GM12873 (cell line): ENCODE data around the gene IFFO2.

Experiments used
- TF ChIP-seq, protein P1 (sequence below): IDR thresholded peaks from 2 replicates; pipeline ENCODE4 v1.5.1; 2012; ENCODE audit warnings: low read depth, mild to moderate bottlenecking, moderate library complexity, low read length, control low read depth; ENCODE audit not compliant: insufficient read depth; ENCODE audit errors: missing control alignments

The IFFO2 gene

DNA sequence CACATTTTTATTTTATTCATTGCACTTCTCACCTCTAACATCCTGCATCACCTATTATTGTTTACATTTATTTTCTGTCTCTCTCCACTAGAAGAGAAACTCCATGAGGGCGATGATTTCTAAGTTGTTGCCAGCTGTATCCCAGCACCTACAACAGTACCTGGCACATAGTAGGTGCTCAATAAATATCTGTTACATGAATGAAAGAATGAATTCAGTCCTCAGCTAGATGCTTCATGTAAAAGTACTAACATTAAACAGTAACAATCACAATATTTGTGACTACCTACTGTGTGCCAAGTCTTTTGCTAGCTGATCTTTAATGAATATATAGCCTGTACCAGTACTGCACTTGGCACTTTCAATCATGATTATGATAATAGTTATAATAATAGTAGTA lies 100.0 kb downstream of the IFFO2 start:
- TF ChIP-seq, protein P1, sequence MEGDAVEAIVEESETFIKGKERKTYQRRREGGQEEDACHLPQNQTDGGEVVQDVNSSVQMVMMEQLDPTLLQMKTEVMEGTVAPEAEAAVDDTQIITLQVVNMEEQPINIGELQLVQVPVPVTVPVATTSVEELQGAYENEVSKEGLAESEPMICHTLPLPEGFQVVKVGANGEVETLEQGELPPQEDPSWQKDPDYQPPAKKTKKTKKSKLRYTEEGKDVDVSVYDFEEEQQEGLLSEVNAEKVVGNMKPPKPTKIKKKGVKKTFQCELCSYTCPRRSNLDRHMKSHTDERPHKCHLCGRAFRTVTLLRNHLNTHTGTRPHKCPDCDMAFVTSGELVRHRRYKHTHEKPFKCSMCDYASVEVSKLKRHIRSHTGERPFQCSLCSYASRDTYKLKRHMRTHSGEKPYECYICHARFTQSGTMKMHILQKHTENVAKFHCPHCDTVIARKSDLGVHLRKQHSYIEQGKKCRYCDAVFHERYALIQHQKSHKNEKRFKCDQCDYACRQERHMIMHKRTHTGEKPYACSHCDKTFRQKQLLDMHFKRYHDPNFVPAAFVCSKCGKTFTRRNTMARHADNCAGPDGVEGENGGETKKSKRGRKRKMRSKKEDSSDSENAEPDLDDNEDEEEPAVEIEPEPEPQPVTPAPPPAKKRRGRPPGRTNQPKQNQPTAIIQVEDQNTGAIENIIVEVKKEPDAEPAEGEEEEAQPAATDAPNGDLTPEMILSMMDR = no peak

DNA sequence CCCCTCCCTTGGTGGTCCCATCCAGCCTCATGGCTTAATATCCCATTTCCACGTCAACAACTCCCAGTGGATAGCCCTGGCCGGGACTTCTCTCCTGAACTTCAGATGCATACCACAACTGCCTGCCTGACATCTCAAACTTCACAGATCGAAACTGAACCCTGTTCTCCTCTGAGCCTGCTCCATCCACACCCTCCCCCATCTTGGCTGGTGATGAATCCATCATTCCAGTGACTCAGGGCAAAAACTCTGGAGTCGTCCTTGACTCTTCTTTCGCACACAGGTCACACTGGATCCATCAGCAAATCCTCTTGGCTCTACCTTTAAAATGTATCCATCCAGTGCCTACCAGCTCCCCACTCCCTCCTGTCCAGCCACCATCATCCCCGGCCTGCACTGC lies 100.9 kb downstream of the IFFO2 start:
- TF ChIP-seq, protein P1 = no peak

DNA sequence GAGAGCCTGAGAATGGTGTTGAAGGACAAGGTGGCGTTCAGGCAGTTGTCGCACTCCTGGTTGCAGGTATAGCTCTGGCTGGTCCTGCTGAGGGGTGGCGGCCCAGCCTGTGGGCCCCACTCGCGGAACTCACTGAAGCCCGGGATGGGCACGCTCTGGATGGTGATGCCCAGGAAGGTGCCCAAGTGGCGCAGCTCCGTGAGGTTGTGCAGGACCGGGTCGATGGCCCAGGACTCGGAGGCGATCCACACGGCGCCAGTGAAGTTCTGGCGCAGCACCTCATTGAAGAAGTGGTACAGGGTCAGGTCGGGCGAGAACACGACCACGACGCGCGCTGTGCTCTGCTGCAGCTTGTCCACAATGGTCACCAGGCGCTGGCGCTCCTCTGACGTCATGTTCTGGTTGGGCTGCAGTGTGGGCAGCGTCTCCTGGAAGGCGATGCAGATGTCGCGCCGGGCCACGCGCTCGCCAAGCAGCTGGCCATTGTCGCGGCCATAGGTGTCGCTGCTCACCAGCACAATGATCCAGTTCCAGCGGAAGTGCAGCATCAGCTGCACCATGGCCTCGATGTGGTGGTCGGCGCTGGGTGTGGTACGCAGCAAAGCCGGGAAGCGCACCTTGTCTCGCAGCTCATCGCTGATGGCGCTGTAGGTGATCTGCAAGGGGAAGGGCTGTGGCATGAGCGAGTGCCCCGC lies 102.0 kb downstream of the IFFO2 start:
- TF ChIP-seq, protein P1 = no peak
